GM21515 (cell line): ENCODE data around the gene GP1BA.

ENCODE experiments used
- ATAC-seq: cut with Tn5 transposase; IDR thresholded peaks from one replicate; pipeline ENCODE4 v1.9.1; 2021; ENCODE audit not compliant: unreplicated experiment

The GP1BA gene

GRCh38 chr17:4937553-4937952 is 5.5 kb downstream of the GP1BA start:
- no peak for ATAC-seq

DNA sequence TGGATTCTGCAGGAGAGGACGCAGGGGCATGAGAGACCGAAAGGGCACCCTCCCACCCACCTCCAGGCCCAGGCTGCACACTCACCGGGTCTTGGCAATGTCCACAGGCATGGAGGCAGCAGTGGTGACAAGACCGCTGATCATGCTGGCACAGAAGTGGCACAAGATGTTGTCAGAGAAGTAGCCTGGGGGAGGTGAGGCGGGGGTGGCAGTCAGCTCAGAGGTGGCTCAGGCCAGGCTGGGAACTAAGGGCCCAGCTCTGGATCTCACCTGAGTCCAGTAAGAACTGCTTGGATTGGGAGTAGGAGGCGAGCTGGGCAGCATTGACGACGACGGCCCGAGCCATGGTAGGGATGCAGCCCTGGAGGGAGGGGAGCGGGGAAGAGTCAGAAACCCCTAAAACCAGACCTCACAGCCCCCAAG is 6.0 kb downstream of the GP1BA start:
- no peak for ATAC-seq

- no peak for ATAC-seq
Observed at GRCh38 chr17:4938688-4939545, 6.8 kb downstream of the GP1BA start.

GRCh38 chr17:4939546-4939795 is 7.4 kb downstream of the GP1BA start:
- ATAC-seq, result no peak

DNA sequence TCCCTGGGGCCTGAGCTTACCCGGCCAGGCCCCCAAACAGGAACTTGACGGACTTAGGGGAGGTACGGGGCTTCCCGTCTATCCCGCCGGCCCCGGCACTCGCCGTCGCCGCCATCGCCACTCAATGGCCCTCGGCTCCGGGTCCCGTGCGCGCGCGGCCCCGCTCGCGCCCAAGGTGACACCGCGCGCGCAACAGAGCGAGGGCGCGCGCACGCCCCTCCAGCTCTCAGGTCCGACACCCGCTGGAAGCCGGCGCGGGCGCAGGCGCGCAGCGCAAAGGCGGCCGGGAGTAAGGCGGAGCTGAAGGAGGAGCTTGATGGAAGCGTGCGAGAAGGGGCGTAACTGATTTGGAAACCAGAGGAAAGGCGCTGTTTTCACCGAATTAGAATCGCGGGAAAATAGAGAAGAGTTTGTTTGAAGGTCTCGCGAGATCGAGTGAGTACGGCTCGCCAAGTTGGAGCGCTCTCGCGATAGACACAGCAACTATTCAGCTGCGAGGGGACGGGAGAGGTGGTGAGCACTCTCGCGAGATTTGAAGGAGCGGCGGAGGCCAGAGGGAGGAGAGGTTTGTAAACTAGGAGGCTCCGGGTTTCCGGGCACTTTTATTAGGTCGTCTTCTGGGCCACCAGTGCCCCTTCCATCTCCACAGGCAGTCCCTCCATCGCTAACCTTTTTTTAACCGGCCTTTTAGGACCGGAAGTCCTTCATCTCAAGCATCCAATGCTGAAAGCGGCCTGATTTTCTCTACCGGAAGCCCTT is 7.9 kb downstream of the GP1BA start, which contains the start of the genes RNF167 and SLC25A11:
TSS of gene RNF167 (plus strand) at position 473 of the 759 bp plus-strand sequence. CDS start 642 bp downstream, outside the sequence.
TSS of gene SLC25A11 (minus strand) at position 251 of the 759 bp plus-strand sequence. CDS start at position 115, 136 bp downstream.
- ATAC-seq, result peak; percentile 67

GRCh38 chr17:4940555-4941318 is 8.7 kb downstream of the GP1BA start:
- no peak for ATAC-seq

GRCh38 chr17:4941319-4941610 is 9.2 kb downstream of the GP1BA start:
- no peak for ATAC-seq

DNA sequence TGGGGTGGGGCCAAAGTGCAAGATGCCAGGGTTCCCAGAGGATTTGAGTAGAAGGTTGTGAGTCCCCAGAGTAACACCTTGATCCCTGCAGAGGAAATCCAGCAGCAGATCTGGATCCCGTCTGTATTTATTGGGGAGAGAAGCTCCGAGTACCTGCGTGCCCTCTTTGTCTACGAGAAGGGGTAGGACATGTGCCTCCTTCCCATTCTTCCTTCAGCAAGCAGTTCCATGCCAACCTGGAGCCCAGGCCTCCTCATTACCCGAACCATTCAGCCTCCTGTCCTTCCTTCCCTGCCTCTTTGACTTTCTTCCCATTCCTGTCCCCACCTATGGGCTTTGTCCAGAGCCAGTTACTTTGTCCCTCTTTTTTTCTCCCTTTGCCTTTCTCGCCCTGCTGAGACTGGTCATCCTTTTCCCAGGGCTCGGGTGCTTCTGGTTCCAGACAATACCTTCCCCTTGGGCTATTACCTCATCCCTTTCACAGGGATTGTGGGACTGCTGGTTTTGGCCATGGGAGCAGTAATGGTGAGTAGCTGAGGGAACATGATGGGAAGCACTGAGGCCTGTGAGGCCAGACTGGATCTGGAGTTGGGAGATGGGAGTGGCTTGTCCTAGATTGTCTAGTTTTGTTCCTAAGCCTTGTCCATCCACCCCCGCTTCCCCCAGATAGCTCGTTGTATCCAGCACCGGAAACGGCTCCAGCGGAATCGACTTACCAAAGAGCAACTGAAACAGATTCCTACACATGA is 10.9 kb downstream of the GP1BA start:
- ATAC-seq, result no peak

GRCh38 chr17:4944163-4944553 is 12.1 kb downstream of the GP1BA start:
- ATAC-seq, result no peak

GRCh38 chr17:4944554-4945175 is 12.6 kb downstream of the GP1BA start:
- ATAC-seq, result no peak

- ATAC-seq, result no peak
Observed at GRCh38 chr17:4945176-4945943, 13.3 kb downstream of the GP1BA start.

- ATAC-seq, result no peak
Observed at GRCh38 chr17:4945944-4946280, 13.8 kb downstream of the GP1BA start.

DNA sequence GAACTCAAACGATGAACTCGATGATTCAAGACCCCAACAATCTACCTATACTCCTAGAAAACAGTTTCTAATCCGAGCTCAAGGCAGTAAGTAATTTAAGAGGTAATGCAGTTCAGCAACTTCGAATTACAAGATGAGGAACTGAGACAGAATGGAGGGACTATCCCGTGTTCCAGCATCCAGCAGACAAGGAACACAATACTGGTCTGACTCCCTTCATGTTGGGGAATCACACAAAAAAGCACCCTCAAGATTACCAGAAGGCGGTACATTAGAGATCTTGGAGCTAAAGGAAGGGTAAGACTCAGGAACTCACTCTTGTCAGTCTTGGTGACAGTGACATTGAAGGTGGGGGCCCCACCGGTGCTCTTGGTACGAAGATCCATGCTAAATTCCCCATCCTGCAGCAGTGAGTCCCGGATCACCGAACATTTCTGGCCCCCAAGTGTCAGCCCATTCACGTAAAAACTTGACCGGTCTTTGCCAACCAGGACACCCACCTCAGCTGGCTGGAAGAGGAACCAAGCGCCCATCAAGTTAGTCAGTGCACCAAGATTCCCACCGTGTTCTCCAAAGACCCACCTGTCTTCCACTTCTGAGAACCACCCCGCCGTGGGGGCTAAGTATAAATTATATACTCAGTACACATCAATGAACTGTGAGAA is 14.4 kb downstream of the GP1BA start:
- ATAC-seq, result no peak

- no peak for ATAC-seq
Observed at GRCh38 chr17:4947010-4947410, 14.9 kb downstream of the GP1BA start.

GRCh38 chr17:4947411-4948165 is 15.5 kb downstream of the GP1BA start:
- ATAC-seq, result no peak

GRCh38 chr17:4948166-4948930 is 16.3 kb downstream of the GP1BA start, which contains the start of gene PFN1:
Gene PFN1 (minus strand): TSS chr17:4948530. CDS start chr17:4948394, 136 bp downstream.
- no peak for ATAC-seq

DNA sequence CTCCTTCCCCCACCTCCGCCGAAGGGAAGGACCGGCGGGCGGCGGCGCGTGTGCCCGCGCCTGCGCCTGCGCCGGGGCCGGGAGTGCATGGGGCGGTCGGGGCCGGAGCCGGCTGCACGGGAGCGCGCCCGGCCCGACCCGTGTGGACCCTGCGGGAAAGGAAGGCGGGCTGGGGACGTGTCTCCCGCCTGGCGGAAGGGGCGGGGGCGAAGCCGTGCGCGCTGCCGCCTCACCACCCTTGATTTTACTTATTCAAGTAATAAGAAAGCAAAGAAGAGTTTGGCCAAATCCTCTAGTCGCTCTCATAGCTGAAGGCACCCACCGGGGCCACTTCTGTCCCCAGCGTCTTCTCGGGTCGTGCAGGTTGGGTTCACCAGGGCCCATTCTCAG is 16.8 kb downstream of the GP1BA start:
- ATAC-seq, result peak; percentile 28
